Medulla oblongata (tissue), 1 donor: ENCODE data around the gene MUC7.
"Not testable (repeated sequence)": the region's sequence is repeated elsewhere in the genome, so short reads cannot be mapped to it uniquely, and the experiment has no call there.

Experiments used
- DNase-seq: peaks from one replicate; pipeline ENCODE4 v3.0.0-alpha.2; 2015; ENCODE audit errors: extremely low spot score

Gene MUC7

GRCh38 chr4:70471897-70472296 lies at the start of gene MUC7:
Gene MUC7 (plus strand): TSS chr4:70472197. CDS start chr4:70474022, 1,825 bp downstream.
- DNase-seq = no peak

- DNase-seq = no peak
These were observed 46.7 kb upstream of the MUC7 start for GRCh38 chr4:70425306-70425705.

GRCh38 chr4:70426789-70427188 lies 45.2 kb upstream of the MUC7 start:
- DNase-seq = no peak

GRCh38 chr4:70437197-70437596 lies 34.8 kb upstream of the MUC7 start:
- DNase-seq = no peak

- DNase-seq = no peak
These were observed 29.5 kb upstream of the MUC7 start for GRCh38 chr4:70442474-70442873.

GRCh38 chr4:70443329-70443728 lies 28.7 kb upstream of the MUC7 start:
- no peak for DNase-seq

DNA sequence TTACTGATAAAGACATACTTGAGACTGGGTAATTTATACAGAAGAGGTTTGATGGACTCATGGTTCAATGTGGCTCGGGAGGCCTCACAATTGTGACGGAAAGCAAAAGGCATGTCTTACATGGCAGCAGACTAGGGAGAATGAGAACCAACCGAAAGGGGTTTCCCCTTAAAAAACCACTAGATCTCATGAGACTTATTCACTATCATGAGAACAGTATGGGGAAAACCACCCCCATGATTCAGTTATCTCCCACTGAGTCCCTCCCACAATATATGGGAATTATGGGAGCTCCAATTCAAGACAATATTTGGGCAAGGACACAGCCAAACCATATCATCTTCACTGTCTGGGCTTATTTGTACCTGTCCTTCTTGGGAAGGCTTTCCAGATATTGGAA lies 22.8 kb upstream of the MUC7 start:
- no peak for DNase-seq

GRCh38 chr4:70452946-70453345 lies 19.1 kb upstream of the MUC7 start:
- DNase-seq = no peak

GRCh38 chr4:70463335-70463734 lies 8.7 kb upstream of the MUC7 start:
- no peak for DNase-seq

- DNase-seq = no peak
These were observed 1.7 kb downstream of the MUC7 start for GRCh38 chr4:70473679-70474078.

GRCh38 chr4:70488748-70489147 lies 16.8 kb downstream of the MUC7 start:
- DNase-seq = no peak

DNA sequence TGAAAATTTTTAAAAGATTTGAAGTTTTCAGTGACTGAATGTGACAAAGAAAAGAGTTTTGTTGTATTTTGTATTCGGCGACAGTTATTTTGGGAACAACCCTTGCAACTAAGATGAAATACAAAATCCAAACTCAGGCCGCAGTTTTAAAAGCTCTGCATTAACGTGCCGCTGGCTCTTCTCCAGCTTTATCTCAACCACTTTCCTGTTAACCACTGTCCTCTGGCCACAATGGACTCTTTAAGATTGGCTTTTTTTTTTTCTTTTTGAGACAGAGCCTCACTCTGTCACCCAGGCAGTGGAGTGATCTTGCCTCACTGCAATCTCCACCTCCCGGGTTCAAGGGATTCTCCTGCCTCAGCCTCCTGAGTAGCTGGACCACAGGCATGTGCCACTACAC lies 24.2 kb downstream of the MUC7 start:
- DNase-seq = peak; percentile 70

DNA sequence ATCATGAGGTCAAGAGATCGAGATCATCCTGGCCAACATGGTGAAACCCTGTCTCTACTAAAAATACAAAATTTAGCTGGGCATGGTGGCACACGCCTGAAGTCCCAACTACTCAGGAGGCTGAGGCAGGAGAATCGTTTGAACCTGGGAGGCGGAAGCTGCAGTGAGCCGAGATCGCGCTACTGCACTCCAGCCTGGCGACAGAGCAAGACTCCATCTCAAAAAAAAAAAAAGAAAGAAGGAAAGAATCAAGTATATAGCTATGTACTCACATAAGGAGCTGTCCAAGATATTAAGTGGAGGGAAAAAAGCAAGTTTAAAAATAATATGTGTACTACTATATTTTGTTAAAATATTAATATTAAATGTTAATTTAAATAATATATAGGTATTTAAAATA lies 29.8 kb downstream of the MUC7 start:
- not testable (repeated sequence) for DNase-seq

DNA sequence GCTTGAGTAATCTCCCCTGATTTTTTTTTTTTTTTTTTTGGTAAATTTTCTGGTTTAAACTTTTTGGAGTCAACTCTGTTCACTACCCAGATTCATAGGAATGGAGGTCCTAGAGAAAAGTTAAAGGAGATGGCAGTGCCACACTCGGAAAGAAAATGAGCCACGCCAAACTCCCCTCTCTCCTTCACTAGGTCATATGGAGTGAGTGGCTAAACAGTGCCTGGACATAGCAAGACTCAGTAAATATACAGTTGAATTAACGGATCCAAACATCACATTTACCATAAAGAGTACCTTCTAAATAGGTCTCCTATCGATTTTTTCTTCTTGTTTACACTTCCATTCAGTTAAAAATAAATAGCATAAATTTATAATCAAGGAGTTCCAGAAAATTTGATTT lies 32.7 kb downstream of the MUC7 start:
- no peak for DNase-seq

- peak; percentile 67 for DNase-seq
These were observed 33.3 kb downstream of the MUC7 start for GRCh38 chr4:70505151-70505748.

- no peak for DNase-seq
These were observed 36.8 kb downstream of the MUC7 start for GRCh38 chr4:70508801-70509200.

DNA sequence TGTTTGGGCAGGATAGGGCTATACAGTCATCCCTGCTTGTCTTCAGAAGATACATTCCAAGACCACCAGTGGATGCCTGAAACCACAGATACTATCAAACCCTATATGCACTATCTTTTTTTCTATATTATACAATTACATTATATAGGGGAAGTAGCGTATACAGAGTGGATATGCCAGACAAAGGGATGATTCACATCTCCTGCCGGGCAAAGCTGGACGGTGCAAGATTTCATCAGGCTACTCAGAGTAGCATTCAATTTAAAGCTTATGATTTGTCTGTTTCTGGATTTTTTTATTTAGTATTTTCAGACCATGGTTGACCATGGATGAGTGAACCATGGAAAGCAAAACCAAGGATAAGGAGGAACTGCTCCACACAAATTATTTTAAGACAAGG lies 39.4 kb downstream of the MUC7 start:
- DNase-seq = no peak

DNA sequence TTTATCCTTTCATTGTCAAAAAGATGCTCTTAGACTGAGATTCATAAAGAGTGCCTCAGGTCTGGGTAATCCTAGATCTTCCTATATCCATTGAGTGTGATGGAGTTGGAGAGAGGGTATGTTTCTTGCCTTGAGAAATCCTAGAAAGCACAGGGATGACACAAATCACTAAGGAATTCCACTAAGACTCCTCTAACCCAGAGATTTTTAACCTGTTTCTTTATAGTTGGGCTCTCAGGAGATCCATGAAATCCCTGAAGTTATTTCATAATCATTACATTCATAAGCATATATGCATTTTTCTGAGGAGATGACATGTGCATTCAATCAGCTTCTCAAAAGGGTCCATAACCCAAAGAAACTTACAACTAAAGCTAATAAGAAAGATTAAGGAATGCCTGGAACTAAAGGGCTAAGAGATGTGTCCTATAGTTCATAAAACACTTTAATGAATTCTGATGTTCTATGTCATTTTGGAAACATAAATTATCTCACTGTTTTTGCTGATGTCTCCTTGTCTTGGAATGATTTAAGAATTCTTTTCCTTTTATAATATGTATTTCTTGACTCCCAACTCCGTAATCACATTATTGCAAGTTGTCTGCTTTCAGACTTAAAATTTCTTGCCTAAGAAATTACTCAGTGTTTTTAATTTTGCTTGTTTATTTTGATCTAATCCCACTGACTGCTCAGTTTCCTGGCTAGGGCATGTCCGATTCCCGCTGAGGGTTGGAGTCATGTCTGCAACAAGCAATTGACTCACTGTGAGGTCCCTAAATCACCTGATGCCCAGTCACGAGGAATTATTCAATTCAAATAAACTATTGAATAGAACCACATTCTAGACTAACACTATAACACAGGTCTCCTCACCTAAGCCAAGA lies 43.6 kb downstream of the MUC7 start:
- no peak for DNase-seq

DNA sequence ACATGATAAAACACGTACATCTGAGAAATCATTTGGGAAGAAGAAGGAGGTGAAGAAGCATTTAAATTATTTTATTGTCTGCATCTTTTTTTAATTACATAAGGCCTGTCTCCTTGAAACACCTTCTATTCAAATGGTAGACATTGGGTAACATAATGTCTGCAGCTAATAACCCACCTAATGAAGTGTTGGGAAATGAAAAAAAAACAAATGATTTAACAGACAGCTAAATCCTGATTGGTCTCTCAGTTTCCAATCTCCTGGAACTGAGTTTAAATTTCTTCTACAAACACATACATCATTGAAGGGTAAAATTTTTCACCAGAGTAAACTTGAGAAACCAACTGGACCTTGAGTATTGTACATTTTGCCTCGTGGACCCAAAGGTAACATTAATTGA lies 46.3 kb downstream of the MUC7 start, which contains the start of gene AMTN:
AMTN (plus strand) TSS at position 301 of the 400 bp plus-strand sequence. CDS start 209 bp downstream, outside the sequence.
- no peak for DNase-seq

- DNase-seq = no peak
These were observed 46.7 kb downstream of the MUC7 start for GRCh38 chr4:70518716-70519115.

DNA sequence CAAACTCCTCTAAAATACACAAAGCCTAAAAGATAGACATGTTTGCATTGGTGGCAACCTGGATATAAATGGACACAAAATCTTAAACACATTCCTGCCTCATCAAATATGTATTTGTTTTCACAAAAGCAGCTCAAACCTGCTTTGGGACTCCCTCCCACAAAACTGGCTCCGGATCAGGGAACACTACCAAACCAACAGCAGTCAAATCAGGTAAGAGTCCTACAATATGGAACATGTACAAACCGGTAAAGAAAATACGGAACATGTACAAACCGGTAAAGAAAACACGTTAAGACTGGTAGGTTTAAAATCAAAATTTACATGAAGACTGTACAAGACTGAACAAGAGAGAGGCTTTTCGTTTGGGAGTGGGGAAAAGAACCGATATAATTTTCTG lies 50.6 kb downstream of the MUC7 start:
- no peak for DNase-seq

- DNase-seq = no peak
These were observed 59.0 kb downstream of the MUC7 start for GRCh38 chr4:70530997-70531396.

GRCh38 chr4:70531981-70532380 lies 60.0 kb downstream of the MUC7 start:
- DNase-seq = no peak
